PFSK-1 (cell line): ENCODE results near the gene SH3GL1.
A peak's percentile ranks its signal among the peaks of the same experiment; 100 is the strongest.

Experiments used
- FOXP2 ChIP-seq: optimal IDR thresholded peaks from 2 replicates; pipeline ENCODE3; 2011; ENCODE audit warnings: borderline replicate concordance, control low read depth, inconsistent platforms; ENCODE audit not compliant: insufficient read depth; ENCODE audit errors: extremely low read length, extremely low read depth
- POLR2AphosphoS5 ChIP-seq: IDR thresholded peaks from 2 replicates; pipeline ENCODE4 v1.6.1; 2012; ENCODE audit warnings: low read depth, mild to moderate bottlenecking, control low read depth, low read length, moderate library complexity
- SIN3A ChIP-seq: IDR thresholded peaks from 2 replicates; pipeline ENCODE4 v1.6.1; 2012; ENCODE audit warnings: mild to moderate bottlenecking, low read length, moderate library complexity, borderline replicate concordance; ENCODE audit not compliant: insufficient read depth
- TAF1 ChIP-seq: IDR thresholded peaks from 2 replicates; pipeline ENCODE4 v1.6.1; 2012; ENCODE audit warnings: low read length, control low read depth, borderline replicate concordance; ENCODE audit not compliant: insufficient read depth
- TF ChIP-seq, protein P1 (sequence below), 2 experiments: IDR thresholded peaks; 2 replicates each; pipeline versions ENCODE4 v1.6.1 to v1.8.0; 2011 to 2012; ENCODE audit warnings: low read depth in 2 of 2, low read length in 2 of 2, control low read depth in 1 of 2, inconsistent platforms in 1 of 2, mild to moderate bottlenecking in 1 of 2, moderate library complexity in 1 of 2; ENCODE audit not compliant: insufficient read depth in 1 of 2

Gene SH3GL1

DNA sequence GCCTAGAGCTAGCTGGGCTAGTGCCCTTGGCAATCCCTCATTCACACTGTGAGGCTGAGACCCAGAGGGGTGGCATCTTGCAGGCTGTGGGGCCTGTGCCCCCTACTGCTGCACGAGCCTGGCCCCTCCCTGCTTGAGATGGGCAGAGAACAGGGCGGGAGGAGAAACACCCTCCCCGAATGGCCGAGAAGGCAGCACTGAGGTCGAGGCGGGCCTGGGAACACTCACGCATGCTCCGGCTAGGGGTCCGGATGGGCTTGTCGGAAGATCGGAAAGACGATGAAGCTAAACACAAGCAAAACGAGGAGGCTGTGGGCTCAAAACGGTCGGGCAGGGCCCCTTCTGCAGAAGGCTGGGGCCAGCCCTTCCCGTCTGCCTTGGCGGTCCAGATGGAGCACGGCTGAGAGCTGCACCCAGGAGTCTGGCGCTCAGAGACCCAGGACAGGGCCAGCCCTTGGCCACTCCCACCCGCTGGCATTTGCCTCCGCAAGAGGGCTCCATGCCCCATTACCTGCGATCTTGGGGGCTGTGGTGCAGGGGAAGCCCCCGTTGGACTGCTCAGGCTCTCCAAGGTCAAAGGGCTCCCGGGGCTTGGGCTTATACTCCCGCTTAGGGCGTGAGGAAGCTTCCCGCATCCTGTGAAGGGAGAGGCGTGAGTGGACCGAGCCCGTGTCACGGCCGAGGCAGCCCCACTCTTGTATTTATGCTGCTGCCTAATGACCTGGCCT lies 38.1 kb downstream of the SH3GL1 start:
- TF ChIP-seq FOXP2 (no peak), POLR2AphosphoS5 (0 out of 2 replicates have a peak, but pooled peaks have one; percentile 15), SIN3A (no peak), TAF1 (no peak)
- TF ChIP-seq, protein P1, sequence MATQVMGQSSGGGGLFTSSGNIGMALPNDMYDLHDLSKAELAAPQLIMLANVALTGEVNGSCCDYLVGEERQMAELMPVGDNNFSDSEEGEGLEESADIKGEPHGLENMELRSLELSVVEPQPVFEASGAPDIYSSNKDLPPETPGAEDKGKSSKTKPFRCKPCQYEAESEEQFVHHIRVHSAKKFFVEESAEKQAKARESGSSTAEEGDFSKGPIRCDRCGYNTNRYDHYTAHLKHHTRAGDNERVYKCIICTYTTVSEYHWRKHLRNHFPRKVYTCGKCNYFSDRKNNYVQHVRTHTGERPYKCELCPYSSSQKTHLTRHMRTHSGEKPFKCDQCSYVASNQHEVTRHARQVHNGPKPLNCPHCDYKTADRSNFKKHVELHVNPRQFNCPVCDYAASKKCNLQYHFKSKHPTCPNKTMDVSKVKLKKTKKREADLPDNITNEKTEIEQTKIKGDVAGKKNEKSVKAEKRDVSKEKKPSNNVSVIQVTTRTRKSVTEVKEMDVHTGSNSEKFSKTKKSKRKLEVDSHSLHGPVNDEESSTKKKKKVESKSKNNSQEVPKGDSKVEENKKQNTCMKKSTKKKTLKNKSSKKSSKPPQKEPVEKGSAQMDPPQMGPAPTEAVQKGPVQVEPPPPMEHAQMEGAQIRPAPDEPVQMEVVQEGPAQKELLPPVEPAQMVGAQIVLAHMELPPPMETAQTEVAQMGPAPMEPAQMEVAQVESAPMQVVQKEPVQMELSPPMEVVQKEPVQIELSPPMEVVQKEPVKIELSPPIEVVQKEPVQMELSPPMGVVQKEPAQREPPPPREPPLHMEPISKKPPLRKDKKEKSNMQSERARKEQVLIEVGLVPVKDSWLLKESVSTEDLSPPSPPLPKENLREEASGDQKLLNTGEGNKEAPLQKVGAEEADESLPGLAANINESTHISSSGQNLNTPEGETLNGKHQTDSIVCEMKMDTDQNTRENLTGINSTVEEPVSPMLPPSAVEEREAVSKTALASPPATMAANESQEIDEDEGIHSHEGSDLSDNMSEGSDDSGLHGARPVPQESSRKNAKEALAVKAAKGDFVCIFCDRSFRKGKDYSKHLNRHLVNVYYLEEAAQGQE (IDR thresholded peaks at IDR 0.05; ENCODE audit: insufficient read depth in 1 of 2, low read depth in 2 of 2, low read length in 2 of 2) = no peak

DNA sequence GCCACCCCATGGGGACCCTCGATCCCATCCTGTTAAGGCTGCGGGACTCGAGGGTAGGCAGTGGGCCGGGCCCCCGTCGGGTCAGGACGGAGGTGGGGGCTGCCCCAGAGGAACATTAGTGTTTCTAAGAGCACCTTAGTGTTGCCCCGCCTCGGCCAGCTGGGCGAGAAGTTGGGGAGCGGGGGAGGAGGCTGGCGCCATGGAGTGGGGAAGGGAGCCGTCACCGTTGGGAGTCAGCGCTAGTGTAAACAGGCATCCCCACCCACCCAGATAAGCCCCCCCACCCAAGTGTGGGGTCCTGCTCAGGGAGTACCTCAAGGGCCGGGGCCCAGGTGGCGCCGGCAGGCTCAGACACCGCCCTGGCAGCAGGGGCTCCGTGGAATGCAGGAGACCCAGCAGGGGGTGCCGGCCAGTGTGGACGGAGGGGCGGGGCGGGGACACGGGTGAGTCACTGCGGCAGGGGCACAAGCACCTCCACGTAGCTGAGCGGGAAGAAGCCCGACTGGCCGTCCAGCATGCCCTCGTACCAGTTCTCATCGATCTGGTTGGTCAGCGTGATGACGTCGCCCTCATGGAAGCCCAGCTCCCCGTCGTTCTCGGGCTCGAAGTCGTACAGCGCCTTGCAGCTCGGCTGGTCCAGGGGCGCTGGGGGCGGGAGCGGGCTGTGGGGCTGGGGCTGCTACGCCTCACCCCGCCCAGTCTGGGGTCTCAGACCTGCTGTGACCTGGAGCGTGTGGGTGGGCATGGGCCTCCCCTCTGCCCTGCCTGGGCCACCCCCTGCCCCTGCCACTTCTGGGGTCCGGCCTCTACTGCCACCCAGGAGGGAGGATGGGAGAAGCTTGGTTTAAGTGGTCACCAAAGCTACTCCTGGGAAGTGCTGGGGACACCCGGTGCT lies 38.9 kb downstream of the SH3GL1 start:
- no peak for TF ChIP-seq POLR2AphosphoS5
- TF ChIP-seq TAF1 = no peak
- TF ChIP-seq SIN3A = no peak
- TF ChIP-seq, protein P1 (IDR thresholded peaks at IDR 0.05; ENCODE audit: insufficient read depth in 1 of 2, low read depth in 2 of 2, low read length in 2 of 2) = no peak
- TF ChIP-seq FOXP2 = no peak

DNA sequence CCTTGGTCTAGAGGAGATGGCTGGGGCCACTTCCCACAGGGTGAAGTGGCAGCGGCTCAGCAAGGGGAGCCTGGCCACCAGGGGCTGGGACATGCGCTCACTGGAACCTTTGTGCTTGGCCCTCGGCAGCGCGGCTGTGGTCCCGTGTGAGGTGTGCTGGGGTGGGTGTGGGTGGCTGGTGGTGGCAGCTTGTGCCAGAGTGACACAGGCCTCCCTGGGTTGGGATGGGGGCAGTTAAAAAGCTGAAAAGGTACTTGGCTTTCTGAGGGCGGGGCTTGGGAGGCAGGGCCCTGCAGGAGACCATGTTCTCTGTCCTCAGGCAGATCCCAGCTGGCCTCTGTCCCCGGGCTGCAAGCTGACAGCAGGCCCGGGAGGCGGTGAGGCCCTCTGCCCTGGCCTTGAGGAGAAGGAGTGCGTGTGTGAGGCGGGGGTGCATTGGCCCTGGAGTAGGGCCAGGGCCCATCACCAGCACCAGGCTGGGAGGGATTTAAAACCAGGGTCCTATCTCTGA lies 39.7 kb downstream of the SH3GL1 start:
- TF ChIP-seq, protein P1 (IDR thresholded peaks at IDR 0.05; ENCODE audit: insufficient read depth in 1 of 2, low read depth in 2 of 2, low read length in 2 of 2) = no peak
- TF ChIP-seq POLR2AphosphoS5 = no peak
- no peak for TF ChIP-seq TAF1
- TF ChIP-seq SIN3A = no peak
- TF ChIP-seq FOXP2 = no peak

DNA sequence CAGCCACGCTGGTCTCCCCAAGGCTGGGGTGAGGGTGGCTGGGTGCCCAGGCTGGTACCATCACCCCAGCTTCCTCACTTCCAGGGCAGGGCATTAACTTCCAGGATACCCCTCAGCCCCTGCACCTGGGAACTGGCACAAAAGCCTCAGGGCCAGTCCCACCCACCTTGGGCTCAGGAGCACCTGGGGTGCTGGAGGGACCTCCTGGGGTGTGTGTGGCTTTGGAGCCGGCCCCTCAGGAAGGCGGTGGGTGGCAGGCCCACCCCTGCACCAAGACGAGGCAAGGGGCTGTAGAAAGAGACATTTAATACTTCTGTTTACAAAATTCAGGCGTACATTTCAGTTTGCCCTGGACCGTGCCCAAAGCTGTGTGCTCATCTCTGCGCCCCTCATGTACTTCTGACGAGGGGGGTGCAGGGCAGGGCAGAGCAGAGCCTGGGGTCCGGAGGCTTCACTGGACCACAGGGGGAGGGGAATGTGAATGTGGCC lies 40.2 kb downstream of the SH3GL1 start:
- TF ChIP-seq SIN3A = no peak
- no peak for TF ChIP-seq TAF1
- TF ChIP-seq, protein P1 (IDR thresholded peaks at IDR 0.05; ENCODE audit: insufficient read depth in 1 of 2, low read depth in 2 of 2, low read length in 2 of 2) = no peak
- TF ChIP-seq FOXP2 = no peak
- no peak for TF ChIP-seq POLR2AphosphoS5
